HepG2 (cell line): ENCODE data around the gene DRAP1. TPM values are rescaled to one million over a fixed set of nuclear protein-coding genes. Genes with fewer than 3 reads are reported as not detected.

ENCODE experiments used
- AGO2 ChIP-seq: fragments of 200-400 bp; formaldehyde crosslinking; optimal IDR thresholded peaks from 2 replicates; pipeline ENCODE3; 2017; ENCODE audit warnings: mild to moderate bottlenecking, low read depth, low read length, moderate library complexity
- EED ChIP-seq: sonication (generic); formaldehyde crosslinking; IDR thresholded peaks from 2 replicates; pipeline ENCODE4 v1.5.0; 2020; ENCODE audit warnings: mild to moderate bottlenecking, missing genetic modification reagents
- FOSL2 ChIP-seq: sonication (generic); formaldehyde crosslinking; IDR thresholded peaks from 2 replicates; pipeline ENCODE4 v1.4.0; 2020; ENCODE audit warnings: missing genetic modification reagents
- FOXK2 ChIP-seq: fragments of 450-650 bp; IDR thresholded peaks from 2 replicates; pipeline ENCODE4 v1.6.1; 2016
- HDAC2 ChIP-seq: sonication (generic); formaldehyde crosslinking; IDR thresholded peaks from 2 replicates; pipeline ENCODE4 v1.4.0; 2020; ENCODE audit warnings: missing genetic modification reagents
- HNF1B ChIP-seq: sonication (generic); formaldehyde crosslinking; IDR thresholded peaks from 2 replicates; pipeline ENCODE4 v1.5.1; 2020; ENCODE audit warnings: mild to moderate bottlenecking, moderate library complexity, missing genetic modification reagents
- HOXA3 ChIP-seq: sonication (generic); formaldehyde crosslinking; IDR thresholded peaks from 2 replicates; pipeline ENCODE4 v1.5.0; 2020; ENCODE audit warnings: missing genetic modification reagents
- MAFG ChIP-seq: sonication (generic); formaldehyde crosslinking; IDR thresholded peaks from 2 replicates; pipeline ENCODE4 v1.5.1; 2020; ENCODE audit warnings: mild to moderate bottlenecking, missing genetic modification reagents
- MAX ChIP-seq: IDR thresholded peaks from 2 replicates; pipeline ENCODE4 v1.6.1; 2012; ENCODE audit warnings: inconsistent platforms
- MYPOP ChIP-seq: sonication (generic); formaldehyde crosslinking; IDR thresholded peaks from 2 replicates; pipeline ENCODE4 v1.8.1; 2023; ENCODE audit warnings: mild to moderate bottlenecking, moderate library complexity, missing genetic modification reagents
- NR3C1 ChIP-seq: sonication (generic); formaldehyde crosslinking; IDR thresholded peaks from 2 replicates; pipeline ENCODE4 v1.4.0; 2020; ENCODE audit warnings: missing genetic modification reagents
- RFXANK ChIP-seq: IDR thresholded peaks from 2 replicates; pipeline ENCODE4 v1.6.1; 2016
- RXRB ChIP-seq: IDR thresholded peaks from 2 replicates; pipeline ENCODE4 v1.6.1; 2016; ENCODE audit warnings: borderline replicate concordance, missing genetic modification reagents, missing compliant biosample characterization
- SOX5 ChIP-seq: IDR thresholded peaks from 2 replicates; pipeline ENCODE4 v1.6.1; 2016; ENCODE audit warnings: borderline replicate concordance
- TAF15 ChIP-seq: fragments of 200-400 bp; formaldehyde crosslinking; IDR thresholded peaks from one replicate; pipeline ENCODE4 v1.6.1; 2018; ENCODE audit warnings: mild to moderate bottlenecking, low read depth, low read length; ENCODE audit not compliant: poor library complexity, severe bottlenecking
- TBP ChIP-seq: sonication (generic); formaldehyde crosslinking; IDR thresholded peaks from 2 replicates; pipeline ENCODE4 v1.5.0; 2020; ENCODE audit warnings: missing genetic modification reagents
- ZFYVE20 ChIP-seq: sonication (generic); formaldehyde crosslinking; IDR thresholded peaks from 2 replicates; pipeline ENCODE4 v1.8.0; 2023; ENCODE audit warnings: low read depth, mild to moderate bottlenecking, moderate library complexity, missing genetic modification reagents, borderline replicate concordance
- ZNF547 ChIP-seq: sonication (generic); formaldehyde crosslinking; IDR thresholded peaks from 2 replicates; pipeline ENCODE4 v1.5.1; 2020; ENCODE audit warnings: mild to moderate bottlenecking, missing genetic modification reagents
- ZNF879 ChIP-seq: sonication (generic); formaldehyde crosslinking; IDR thresholded peaks from 2 replicates; pipeline ENCODE4 v1.8.1; 2023; ENCODE audit warnings: missing genetic modification reagents
- ZSCAN31 ChIP-seq: sonication (generic); formaldehyde crosslinking; IDR thresholded peaks from 2 replicates; pipeline ENCODE4 v1.5.0; 2020; ENCODE audit warnings: low read depth, mild to moderate bottlenecking, missing genetic modification reagents
- polyA plus RNA-seq, 8 experiments: library from polyadenylated mRNA; depleted of rRNA in 3 of 8; stranded (reverse) in 7 of 8; unstranded in 1 of 8; fragments of >200 nt; fragmentation: Illumina TruSeq in 4 of 8; extraction: Trizol in 4 of 8; gene quantifications; 2 replicates each; pipeline versions ENCODE4 v1.2.1 to v1.2.3, GENCODE V29; 2011 to 2016; ENCODE audit warnings: low read depth in 4 of 8, missing spikeins in 1 of 8, mixed read lengths in 1 of 8; ENCODE audit not compliant: insufficient read depth in 1 of 8
- total RNA-seq, 5 experiments: library from RNA; depleted of rRNA; stranded (reverse); fragments of >200 nt; fragmentation: Illumina TruSeq; extraction: Trizol; gene quantifications; 2 replicates each; pipeline ENCODE4 v1.2.3, GENCODE V29; 2016; ENCODE audit warnings: low read depth in 1 of 5
- TF ChIP-seq, protein P1 (sequence below): IDR thresholded peaks from 2 replicates; pipeline ENCODE4 v1.6.1; 2018; ENCODE audit warnings: missing genetic modification reagents
- TF ChIP-seq, protein P2 (sequence below): sonication (generic); formaldehyde crosslinking; IDR thresholded peaks from 2 replicates; pipeline ENCODE4 v1.4.0; 2020; ENCODE audit warnings: mild to moderate bottlenecking, missing genetic modification reagents

DRAP1 gene
- total and polyA plus RNA-seq, 2 of the 13 experiments (the other 11 are each of a cell fraction or from before 2014, with no cell fraction given), result 46.8 to 52.3 TPM

- TF ChIP-seq ZNF879 (CRISPR knock-in tag) (no peak), MYPOP (CRISPR knock-in tag) (peak; percentile 72), AGO2 (peak; percentile 11), TBP (CRISPR knock-in tag) (no peak), HDAC2 (0 out of 2 replicates have a peak, but pooled peaks have one; percentile 46), ZFYVE20 (0 out of 2 replicates have a peak, but pooled peaks have one; percentile 47), ZNF547 (no peak; the same call in 1 of the 2 replicates), SOX5 (CRISPR knock-in tag) (no peak; the same call in 1 of the 2 replicates), RXRB (CRISPR knock-in tag) (peak; percentile 53; the same call in 1 of the 2 replicates), FOXK2 (peak; percentile 23; the same call in 1 of the 2 replicates), FOSL2 (CRISPR knock-in tag) (peak; percentile 83), TAF15 (peak; percentile 76), MAX (peak; percentile 82), NR3C1 (no peak), ZSCAN31 (CRISPR knock-in tag) (peak; percentile 39), EED (CRISPR knock-in tag) (no peak), MAFG (CRISPR knock-in tag) (0 out of 2 replicates have a peak, but pooled peaks have one; percentile 17), RFXANK (CRISPR knock-in tag) (0 out of 2 replicates have a peak, but pooled peaks have one; percentile 34), HOXA3 (CRISPR knock-in tag) (peak; percentile 59), HNF1B (CRISPR knock-in tag) (peak; percentile 78)
- TF ChIP-seq, protein P1, sequence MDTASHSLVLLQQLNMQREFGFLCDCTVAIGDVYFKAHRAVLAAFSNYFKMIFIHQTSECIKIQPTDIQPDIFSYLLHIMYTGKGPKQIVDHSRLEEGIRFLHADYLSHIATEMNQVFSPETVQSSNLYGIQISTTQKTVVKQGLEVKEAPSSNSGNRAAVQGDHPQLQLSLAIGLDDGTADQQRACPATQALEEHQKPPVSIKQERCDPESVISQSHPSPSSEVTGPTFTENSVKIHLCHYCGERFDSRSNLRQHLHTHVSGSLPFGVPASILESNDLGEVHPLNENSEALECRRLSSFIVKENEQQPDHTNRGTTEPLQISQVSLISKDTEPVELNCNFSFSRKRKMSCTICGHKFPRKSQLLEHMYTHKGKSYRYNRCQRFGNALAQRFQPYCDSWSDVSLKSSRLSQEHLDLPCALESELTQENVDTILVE, result no peak
- TF ChIP-seq, protein P2, sequence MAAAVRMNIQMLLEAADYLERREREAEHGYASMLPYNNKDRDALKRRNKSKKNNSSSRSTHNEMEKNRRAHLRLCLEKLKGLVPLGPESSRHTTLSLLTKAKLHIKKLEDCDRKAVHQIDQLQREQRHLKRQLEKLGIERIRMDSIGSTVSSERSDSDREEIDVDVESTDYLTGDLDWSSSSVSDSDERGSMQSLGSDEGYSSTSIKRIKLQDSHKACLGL (CRISPR knock-in tag), result no peak
Measured at GRCh38 chr11:65900125-65900898, 18.9 kb upstream of the DRAP1 start, which contains the start of gene FOSL1 (continued).
